HG02943 (cell line): ENCODE results near the gene NFAT5.
"Not testable (repeated sequence)": the region's sequence is repeated elsewhere in the genome, so short reads cannot be mapped to it uniquely, and the experiment has no call there.

ENCODE experiments used
- ATAC-seq: cut with Tn5 transposase; IDR thresholded peaks from one replicate; pipeline ENCODE4 v1.9.1; 2021; ENCODE audit warnings: mild to moderate bottlenecking, low read depth, moderate library complexity; ENCODE audit not compliant: unreplicated experiment

NFAT5 gene

GRCh38 chr16:69727916-69728270, 162.1 kb downstream of the NFAT5 start:
- ATAC-seq, result no peak

DNA sequence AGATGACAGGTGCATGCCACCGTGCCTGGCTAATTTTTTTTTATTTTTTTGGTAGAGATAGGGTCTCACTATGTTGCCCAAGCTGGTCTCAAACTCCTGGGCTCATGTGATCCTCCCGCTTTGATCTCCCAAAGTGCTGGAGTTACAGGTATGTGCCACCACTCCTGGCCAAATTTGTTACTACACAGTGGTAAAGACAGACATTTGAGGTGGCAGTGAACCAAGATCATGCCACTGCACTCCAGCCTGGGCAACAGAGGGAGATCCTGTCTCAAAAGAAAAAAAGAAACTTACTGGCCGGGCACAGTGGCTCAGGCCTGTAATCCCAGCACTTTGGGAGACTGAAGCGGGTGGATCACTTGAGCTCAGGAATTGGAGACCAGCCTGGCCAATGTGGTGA, 163.3 kb downstream of the NFAT5 start:
- not testable (repeated sequence) for ATAC-seq

DNA sequence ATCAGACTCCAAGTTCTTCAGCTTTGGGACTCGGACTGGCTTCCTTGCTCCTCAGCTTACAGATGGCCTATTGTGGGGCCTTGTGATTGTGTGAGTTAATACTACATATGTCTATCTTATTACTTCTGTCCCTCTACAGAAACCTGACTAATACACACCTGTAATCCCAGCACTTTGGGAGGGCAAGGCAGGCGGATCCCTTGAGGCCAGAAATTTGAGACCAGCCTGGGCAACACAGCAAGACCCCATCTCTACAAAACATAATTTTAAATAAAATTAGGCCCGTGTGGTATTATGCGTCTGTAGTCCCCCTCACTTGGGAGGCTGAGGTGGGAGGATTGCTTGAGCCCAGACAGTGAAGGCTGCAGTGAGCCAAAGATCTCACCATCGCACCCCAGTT, 165.5 kb downstream of the NFAT5 start:
- ATAC-seq, result not testable (repeated sequence)

GRCh38 chr16:69732101-69732500, 166.3 kb downstream of the NFAT5 start:
- no peak for ATAC-seq

- no peak for ATAC-seq
Observed at GRCh38 chr16:69741519-69741918, 175.8 kb downstream of the NFAT5 start.

- no peak for ATAC-seq
Observed at GRCh38 chr16:69741951-69742904, 176.5 kb downstream of the NFAT5 start.

GRCh38 chr16:69744363-69745231, 178.8 kb downstream of the NFAT5 start:
- ATAC-seq, result no peak

DNA sequence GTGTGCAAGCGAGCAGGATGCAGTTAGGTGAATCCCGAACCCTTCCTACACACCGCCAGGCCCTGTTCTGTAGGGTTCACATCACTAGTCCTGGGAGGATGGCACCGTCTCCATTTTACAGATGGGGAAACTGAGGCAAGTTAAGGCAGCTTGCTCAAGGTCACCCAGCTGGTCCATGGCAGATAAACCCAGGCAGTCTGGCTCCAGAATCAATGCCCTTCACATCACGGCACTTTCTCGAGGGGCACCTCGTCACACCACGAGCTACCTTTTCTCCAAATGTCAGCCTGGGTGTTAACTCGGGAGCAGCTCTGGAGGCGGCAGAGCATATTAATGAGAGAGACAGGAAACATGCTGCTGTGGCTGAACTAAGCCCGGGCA, 179.5 kb downstream of the NFAT5 start:
- ATAC-seq, result no peak

GRCh38 chr16:69745959-69746358, 180.2 kb downstream of the NFAT5 start:
- ATAC-seq, result no peak

DNA sequence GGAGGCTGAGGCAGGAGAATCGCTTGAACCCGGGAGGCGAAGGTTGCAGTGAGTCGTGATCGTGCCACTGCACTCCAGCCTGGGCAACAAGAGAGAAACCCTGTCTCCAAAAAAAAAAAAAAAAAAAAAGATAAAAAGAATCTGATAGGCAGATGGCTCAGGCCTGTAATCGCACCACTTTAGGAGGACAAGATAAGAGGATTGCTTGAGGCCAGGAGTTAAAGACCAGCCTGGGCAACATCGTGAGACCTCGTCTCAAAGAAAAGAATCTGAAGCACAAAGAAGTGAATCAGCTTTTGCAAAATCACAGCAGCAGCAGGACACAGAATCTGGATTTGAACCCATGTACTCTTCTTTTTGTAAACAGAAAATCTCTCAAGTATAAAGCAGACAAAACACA, 181.3 kb downstream of the NFAT5 start:
- ATAC-seq, result no peak

DNA sequence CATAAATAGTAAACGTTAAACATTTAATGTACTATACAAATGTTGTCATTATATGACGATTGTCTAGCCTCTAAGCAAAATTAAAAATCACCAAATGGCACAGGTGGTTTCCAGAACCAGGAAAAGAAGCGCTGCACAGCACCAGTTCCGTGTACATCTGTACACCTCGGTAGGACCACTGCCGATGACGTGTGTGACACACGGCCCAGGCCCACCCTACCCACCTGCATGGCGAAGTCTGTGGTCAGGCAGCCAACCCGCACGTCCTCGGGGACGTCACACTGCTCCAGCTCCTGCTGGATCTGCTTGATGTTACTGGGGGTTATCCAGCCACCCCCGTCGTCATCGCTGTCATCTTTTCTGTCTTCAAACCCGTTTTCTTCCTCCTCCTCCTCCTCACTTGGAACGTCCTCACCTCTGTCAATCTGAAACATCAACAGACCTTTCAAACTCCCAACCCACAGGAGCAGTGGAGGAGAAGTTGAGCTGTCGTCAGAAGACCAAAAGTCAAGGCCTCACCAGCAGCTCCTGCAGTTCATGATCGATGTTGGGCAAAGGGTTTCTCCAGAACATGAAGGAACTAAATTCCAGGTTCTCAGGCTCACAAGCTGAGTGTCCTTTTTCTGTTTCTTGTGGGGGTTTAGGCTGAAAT, 183.1 kb downstream of the NFAT5 start:
- ATAC-seq, result no peak

- ATAC-seq, result no peak
Observed at GRCh38 chr16:69754143-69754468, 188.3 kb downstream of the NFAT5 start.
